GM21447 (cell line): ENCODE results near the gene ELMO1.

Experiments used
- ATAC-seq: cut with Tn5 transposase; IDR thresholded peaks from one replicate; pipeline ENCODE4 v1.9.1; 2021; ENCODE audit not compliant: unreplicated experiment

The ELMO1 gene

GRCh38 chr7:37410305-37411229, 38.1 kb downstream of the ELMO1 start:
- ATAC-seq: no peak

- ATAC-seq: no peak
Observed at GRCh38 chr7:37409461-37409860, 39.2 kb downstream of the ELMO1 start.

- no peak for ATAC-seq
Observed at GRCh38 chr7:37408291-37409228, 40.1 kb downstream of the ELMO1 start.

GRCh38 chr7:37405603-37406122, 43.0 kb downstream of the ELMO1 start:
- no peak for ATAC-seq

- ATAC-seq: no peak
Observed at GRCh38 chr7:37405128-37405527, 43.5 kb downstream of the ELMO1 start.

- no peak for ATAC-seq
Observed at GRCh38 chr7:37399876-37400421, 48.7 kb downstream of the ELMO1 start.

- ATAC-seq: no peak
Observed at GRCh38 chr7:37398403-37398802, 50.3 kb downstream of the ELMO1 start.

GRCh38 chr7:37395618-37396259, 52.9 kb downstream of the ELMO1 start:
- no peak for ATAC-seq

- peak; percentile 54 for ATAC-seq
Observed at GRCh38 chr7:37394158-37394557, 54.5 kb downstream of the ELMO1 start.

GRCh38 chr7:37393476-37393875, 55.2 kb downstream of the ELMO1 start:
- no peak for ATAC-seq

GRCh38 chr7:37392673-37393017, 56.0 kb downstream of the ELMO1 start:
- no peak for ATAC-seq

GRCh38 chr7:37391791-37392672, 56.6 kb downstream of the ELMO1 start:
- no peak for ATAC-seq

GRCh38 chr7:37390114-37390513, 58.5 kb downstream of the ELMO1 start:
- no peak for ATAC-seq

- ATAC-seq: no peak
Observed at GRCh38 chr7:37388811-37389210, 59.9 kb downstream of the ELMO1 start.

- ATAC-seq: no peak
Observed at GRCh38 chr7:37385787-37386186, 62.9 kb downstream of the ELMO1 start.

- no peak for ATAC-seq
Observed at GRCh38 chr7:37382546-37383088, 66.0 kb downstream of the ELMO1 start.

GRCh38 chr7:37380831-37381230, 67.8 kb downstream of the ELMO1 start:
- ATAC-seq: no peak

GRCh38 chr7:37379546-37380277, 69.0 kb downstream of the ELMO1 start:
- no peak for ATAC-seq

GRCh38 chr7:37377231-37377630, 71.4 kb downstream of the ELMO1 start:
- ATAC-seq: no peak
